ENCODE measurements around the gene CDH4.

The CDH4 gene

DNA sequence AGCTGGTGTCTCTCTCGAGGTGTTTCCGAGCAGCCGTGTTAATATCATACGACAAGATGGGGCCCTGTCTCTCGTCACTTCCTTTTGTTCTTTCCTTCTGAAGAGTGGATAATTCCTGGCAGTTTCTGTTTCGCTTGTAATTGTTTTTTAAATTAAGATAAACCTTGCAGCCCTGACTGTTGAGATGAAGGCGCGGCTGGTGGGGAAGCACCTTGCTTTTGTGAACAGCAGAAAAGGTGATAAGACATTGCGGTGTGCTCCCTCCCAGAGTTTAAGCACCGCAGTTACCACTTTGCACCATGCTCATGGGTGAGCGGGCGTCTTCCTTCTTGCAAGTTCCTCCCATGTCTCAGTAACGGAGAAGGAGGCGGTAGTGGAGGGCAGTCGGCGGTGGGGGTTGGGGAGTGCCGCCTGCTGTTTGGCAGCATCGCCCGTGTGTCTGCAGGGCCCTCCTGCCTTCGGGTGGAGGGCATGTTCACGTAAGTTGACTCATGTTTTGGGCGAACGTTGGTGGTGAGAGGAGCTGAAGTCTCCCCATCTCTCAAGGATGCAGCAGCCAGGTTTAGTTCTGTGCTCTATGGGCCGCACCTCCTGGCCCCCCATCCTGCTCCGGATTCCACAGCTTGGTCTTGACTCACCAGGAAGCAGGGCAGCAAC, 467.8 kb downstream of the CDH4 start:
- TF ChIP-seq CTCF (IDR thresholded peaks at IDR 0.05; ENCODE audit: control extremely low read depth, extremely low read depth, low read depth, missing control alignments), result no peak
- no peak for DNase-seq (ENCODE audit: extremely low spot score)
- CTCF ChIA-PET, result interaction anchor here (1.3 kb wide), 1 partner anchor 8 kb away, joined by 3 read pairs; no protein-coding TSS in a partner anchor
- POLR2A ChIA-PET, result no interaction called here

DNA sequence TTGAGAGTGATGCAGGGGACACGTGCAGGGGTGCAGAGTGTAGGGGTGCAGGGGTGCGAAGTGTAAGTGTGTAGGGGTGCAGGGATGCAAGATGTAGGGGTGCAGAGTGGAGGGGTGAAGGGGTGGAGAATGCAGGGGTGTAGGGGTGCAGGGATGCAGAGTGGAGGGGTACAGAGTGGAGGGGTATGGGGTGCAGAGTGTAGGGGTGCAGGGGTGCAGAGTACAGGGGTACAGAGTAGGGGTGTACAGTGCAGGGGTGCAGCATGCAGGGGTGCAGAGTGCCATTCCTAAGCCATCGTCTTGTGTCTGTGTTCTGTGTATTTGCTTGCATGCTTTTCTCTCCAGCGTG, 468.3 kb downstream of the CDH4 start:
- no peak for DNase-seq (ENCODE audit: extremely low spot score)
- CTCF ChIA-PET, result interaction anchor here (1.3 kb wide), 1 partner anchor 9 kb away, joined by 3 read pairs; no protein-coding TSS in a partner anchor
- TF ChIP-seq CTCF (IDR thresholded peaks at IDR 0.05; ENCODE audit: control extremely low read depth, extremely low read depth, low read depth, missing control alignments), result no peak
- POLR2A ChIA-PET, result no interaction called here

DNA sequence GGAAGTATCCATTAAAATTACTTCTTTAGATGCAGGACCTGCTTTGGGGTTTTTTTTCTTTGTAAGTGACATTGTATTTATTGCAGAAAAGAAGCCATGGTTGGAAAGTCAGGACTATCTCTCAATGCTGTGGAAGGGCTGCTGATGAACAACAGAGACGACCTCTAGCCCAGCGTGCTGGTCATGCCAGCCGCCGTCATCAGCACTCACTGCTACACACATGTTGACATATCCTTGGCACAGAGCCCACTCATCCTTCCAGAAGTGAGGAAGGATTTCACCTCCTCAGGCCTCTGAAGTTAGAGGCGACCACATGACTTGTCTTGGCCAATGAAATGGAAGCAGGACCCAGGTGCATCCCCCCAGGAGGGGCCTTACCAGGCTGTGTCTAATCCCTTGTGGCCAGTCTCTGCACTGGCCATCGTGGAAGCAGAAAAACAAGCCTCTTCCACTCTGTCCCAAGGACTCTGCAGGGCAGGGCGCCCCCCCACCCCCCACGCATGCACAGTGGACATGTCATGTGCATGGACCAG, 470.2 kb downstream of the CDH4 start:
- DNase-seq (ENCODE audit: extremely low spot score), result no peak
- no peak for TF ChIP-seq CTCF (IDR thresholded peaks at IDR 0.05; ENCODE audit: control extremely low read depth, extremely low read depth, low read depth, missing control alignments)
- CTCF ChIA-PET, result no interaction called here
- POLR2A ChIA-PET, result no interaction called here

GRCh38 chr20:61723529-61724257, 471.6 kb downstream of the CDH4 start:
- TF ChIP-seq CTCF (IDR thresholded peaks at IDR 0.05; ENCODE audit: control extremely low read depth, extremely low read depth, low read depth, missing control alignments), result no peak
- no peak for DNase-seq (ENCODE audit: extremely low spot score)
- ChIA-PET POLR2A (no interaction called here), CTCF (no interaction called here)

GRCh38 chr20:61724376-61724775, 472.3 kb downstream of the CDH4 start:
- CTCF ChIA-PET, result no interaction called here
- no peak for TF ChIP-seq CTCF (IDR thresholded peaks at IDR 0.05; ENCODE audit: control extremely low read depth, extremely low read depth, low read depth, missing control alignments)
- POLR2A ChIA-PET, result no interaction called here
- DNase-seq (ENCODE audit: extremely low spot score), result no peak

DNA sequence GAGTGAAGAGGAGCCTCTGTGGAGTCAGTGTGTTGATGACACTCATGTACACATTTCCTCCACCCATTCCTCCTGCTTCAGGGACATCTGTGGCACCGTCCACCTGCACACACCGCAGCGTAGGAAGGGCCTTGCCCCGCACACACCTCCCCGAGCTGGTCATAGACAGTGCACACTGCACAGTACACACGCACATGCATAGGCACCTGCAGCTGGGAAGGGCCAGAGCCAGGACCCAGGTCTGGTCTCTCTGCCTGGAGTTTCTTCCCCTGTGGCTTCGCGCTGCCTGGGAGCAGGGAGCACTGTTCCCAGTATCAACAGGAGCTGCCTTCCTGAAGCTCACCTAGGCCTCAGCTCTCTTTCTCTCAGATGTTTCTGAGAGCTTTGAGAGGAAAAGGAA, 473.1 kb downstream of the CDH4 start:
- ChIA-PET POLR2A (no interaction called here), CTCF (no interaction called here)
- no peak for DNase-seq (ENCODE audit: extremely low spot score)
- TF ChIP-seq CTCF (IDR thresholded peaks at IDR 0.05; ENCODE audit: control extremely low read depth, extremely low read depth, low read depth, missing control alignments), result no peak
